ENCODE results near the gene CDC34. TPM values are rescaled to one million over a fixed set of nuclear protein-coding genes. Genes with fewer than 3 reads are reported as not detected.

The CDC34 gene
- total RNA-seq, 1 donor from 2014 or later = 126 TPM

DNA sequence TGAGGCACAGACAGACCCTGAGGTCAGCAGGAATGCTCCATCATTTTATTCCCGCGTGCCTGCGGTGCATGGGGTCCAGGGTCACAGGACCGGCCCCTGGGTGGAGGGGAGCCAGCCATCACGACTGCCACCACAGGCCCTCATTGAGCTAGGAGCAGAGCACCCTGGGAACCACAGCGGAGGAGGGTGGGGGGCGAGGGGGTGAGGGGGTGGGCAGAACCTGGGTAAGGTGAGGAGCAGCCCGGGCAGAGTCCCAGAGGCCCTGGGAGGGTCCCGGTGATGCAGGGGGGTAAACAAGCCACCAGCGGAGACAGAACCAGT, 36.5 kb upstream of the CDC34 start:
- H3K4me3 Mint-ChIP-seq (ENCODE audit: unreplicated experiment) = no peak overlapping the region
- peaks cover 8% of the 10 kb centered on the region for H3K36me3 Mint-ChIP-seq (ENCODE audit: low read depth, unreplicated experiment)

DNA sequence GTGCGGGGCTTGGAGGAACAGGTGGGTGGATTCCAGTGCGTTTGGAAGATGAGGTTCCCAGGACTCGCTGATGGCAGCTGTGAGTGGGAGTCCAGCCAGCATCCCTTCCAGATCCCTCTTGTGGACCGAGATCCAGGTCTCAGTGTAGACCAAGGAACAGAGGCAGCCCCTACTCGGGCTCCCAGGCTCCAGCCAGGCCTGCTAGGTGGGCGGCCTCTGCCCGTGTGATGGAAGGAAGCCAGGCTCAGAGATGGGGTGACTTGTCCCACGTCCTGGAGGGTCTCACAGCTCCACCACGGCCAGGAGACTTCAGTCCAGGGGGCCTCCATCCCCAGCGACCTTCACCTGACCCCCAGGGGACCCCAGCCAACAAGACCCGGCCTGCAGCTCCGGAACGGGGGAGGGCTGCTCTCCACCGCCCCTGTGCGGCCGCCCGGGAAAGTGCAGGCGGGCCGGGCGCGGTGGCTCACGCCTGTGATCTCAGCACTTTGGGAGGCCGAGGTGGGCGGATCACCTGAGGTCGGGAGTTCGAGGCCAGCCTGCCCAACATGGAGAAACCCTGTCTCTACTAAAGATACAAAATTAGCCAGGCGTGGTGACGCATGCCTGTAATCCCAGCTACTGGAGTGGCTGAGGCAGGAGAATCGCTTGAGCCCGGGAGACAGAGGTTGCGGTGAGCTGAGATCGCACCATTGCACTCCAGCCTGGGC, 36.0 kb upstream of the CDC34 start:
- Mint-ChIP-seq H3K4me1 (ENCODE audit: unreplicated experiment) (peaks cover 8% of the 10 kb centered on the region), H3K9me3 (ENCODE audit: unreplicated experiment) (no peaks in the 10 kb centered on the region), H3K27me3 (ENCODE audit: unreplicated experiment) (peaks cover 18% of the 10 kb centered on the region), H3K27ac (ENCODE audit: unreplicated experiment) (no peak overlapping the region), H3K4me3 (ENCODE audit: unreplicated experiment) (no peak overlapping the region), H3K36me3 (ENCODE audit: low read depth, unreplicated experiment) (peaks cover 8% of the 10 kb centered on the region)
- peak; percentile 79 for DNase-seq (ENCODE audit: low spot score)
- peak; percentile 88 for TF ChIP-seq CTCF (IDR thresholded peaks at IDR 0.05; ENCODE audit: unreplicated experiment)

More for the DNA sequence above, 36.5 kb upstream of the CDC34 start:
- TF ChIP-seq CTCF (IDR thresholded peaks at IDR 0.05; ENCODE audit: unreplicated experiment) = no peak
- Mint-ChIP-seq H3K27ac (ENCODE audit: unreplicated experiment) (no peak overlapping the region), H3K27me3 (ENCODE audit: unreplicated experiment) (peaks cover 15% of the 10 kb centered on the region), H3K9me3 (ENCODE audit: unreplicated experiment) (no peaks in the 10 kb centered on the region), H3K4me1 (ENCODE audit: unreplicated experiment) (peaks cover 8% of the 10 kb centered on the region)
- DNase-seq (ENCODE audit: low spot score) = no peak

- H3K4me1 Mint-ChIP-seq (ENCODE audit: unreplicated experiment) = peaks cover 8% of the 10 kb centered on the region
- H3K36me3 Mint-ChIP-seq (ENCODE audit: low read depth, unreplicated experiment) = peaks cover 8% of the 10 kb centered on the region
- DNase-seq (ENCODE audit: low spot score) = no peak
- H3K4me3 Mint-ChIP-seq (ENCODE audit: unreplicated experiment) = no peak within 1 kb of the TSS
- H3K27me3 Mint-ChIP-seq (ENCODE audit: unreplicated experiment) = peaks cover 20% of the 10 kb centered on the region
- no peaks in the 10 kb centered on the region for H3K9me3 Mint-ChIP-seq (ENCODE audit: unreplicated experiment)
- no peak for TF ChIP-seq CTCF (IDR thresholded peaks at IDR 0.05; ENCODE audit: unreplicated experiment)
- H3K27ac Mint-ChIP-seq (ENCODE audit: unreplicated experiment) = no peak within 1 kb of the TSS
These were observed 35.4 kb upstream of the CDC34 start, which contains the start of gene MADCAM1 for GRCh38 chr19:496112-496665. MADCAM1 (plus strand) TSS chr19:496486; CDS start chr19:496500, 14 bp downstream.

- H3K27ac Mint-ChIP-seq (ENCODE audit: unreplicated experiment) = no peak overlapping the region
- peaks cover 8% of the 10 kb centered on the region for H3K4me1 Mint-ChIP-seq (ENCODE audit: unreplicated experiment)
- peaks cover 20% of the 10 kb centered on the region for H3K27me3 Mint-ChIP-seq (ENCODE audit: unreplicated experiment)
- no peaks in the 10 kb centered on the region for H3K9me3 Mint-ChIP-seq (ENCODE audit: unreplicated experiment)
- H3K4me3 Mint-ChIP-seq (ENCODE audit: unreplicated experiment) = no peak overlapping the region
- no peak for TF ChIP-seq CTCF (IDR thresholded peaks at IDR 0.05; ENCODE audit: unreplicated experiment)
- H3K36me3 Mint-ChIP-seq (ENCODE audit: low read depth, unreplicated experiment) = peaks cover 8% of the 10 kb centered on the region
- no peak for DNase-seq (ENCODE audit: low spot score)
These were observed 34.6 kb upstream of the CDC34 start for GRCh38 chr19:496986-497385.

DNA sequence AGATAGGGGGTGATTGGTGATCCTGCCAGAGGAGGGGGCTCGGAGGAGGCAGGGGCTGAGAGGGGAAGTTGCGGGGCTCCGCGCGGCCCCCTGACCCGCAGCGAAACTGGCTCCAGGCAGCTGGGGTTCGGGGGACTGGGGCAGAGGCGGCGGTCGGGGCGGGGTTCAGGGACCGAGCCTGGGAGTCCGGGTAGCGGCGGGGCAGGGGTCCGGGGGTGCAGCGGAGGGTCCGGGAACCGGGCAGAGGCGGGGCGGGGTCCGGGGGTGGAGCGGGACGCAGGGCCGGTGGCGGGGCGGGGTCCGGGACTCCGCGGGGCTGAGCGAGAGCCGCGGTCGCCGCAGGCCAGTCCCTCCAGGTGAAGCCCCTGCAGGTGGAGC, 34.1 kb upstream of the CDC34 start:
- TF ChIP-seq CTCF (IDR thresholded peaks at IDR 0.05; ENCODE audit: unreplicated experiment) = no peak
- no peak overlapping the region for H3K27ac Mint-ChIP-seq (ENCODE audit: unreplicated experiment)
- H3K27me3 Mint-ChIP-seq (ENCODE audit: unreplicated experiment) = peaks cover 22% of the 10 kb centered on the region
- no peaks in the 10 kb centered on the region for H3K9me3 Mint-ChIP-seq (ENCODE audit: unreplicated experiment)
- H3K4me1 Mint-ChIP-seq (ENCODE audit: unreplicated experiment) = peaks cover 10% of the 10 kb centered on the region
- peaks cover 10% of the 10 kb centered on the region for H3K36me3 Mint-ChIP-seq (ENCODE audit: low read depth, unreplicated experiment)
- DNase-seq (ENCODE audit: low spot score) = no peak
- H3K4me3 Mint-ChIP-seq (ENCODE audit: unreplicated experiment) = no peak overlapping the region
